Activated CD4-positive, alpha-beta T cell treated with anti-CD3 and anti-CD28 coated beads for 1 hour (primary cell): Measurements from ENCODE around the gene OLFM2.
"Not testable (repeated sequence)": the region's sequence is repeated elsewhere in the genome, so short reads cannot be mapped to it uniquely, and the experiment has no call there.

Experiments used
- DNase-seq: peaks from one replicate; pipeline ENCODE4 v3.0.0-alpha.2; 2020

The OLFM2 gene

GRCh38 chr19:9941671-9942070 is 5.4 kb upstream of the OLFM2 start:
- no peak for DNase-seq

DNA sequence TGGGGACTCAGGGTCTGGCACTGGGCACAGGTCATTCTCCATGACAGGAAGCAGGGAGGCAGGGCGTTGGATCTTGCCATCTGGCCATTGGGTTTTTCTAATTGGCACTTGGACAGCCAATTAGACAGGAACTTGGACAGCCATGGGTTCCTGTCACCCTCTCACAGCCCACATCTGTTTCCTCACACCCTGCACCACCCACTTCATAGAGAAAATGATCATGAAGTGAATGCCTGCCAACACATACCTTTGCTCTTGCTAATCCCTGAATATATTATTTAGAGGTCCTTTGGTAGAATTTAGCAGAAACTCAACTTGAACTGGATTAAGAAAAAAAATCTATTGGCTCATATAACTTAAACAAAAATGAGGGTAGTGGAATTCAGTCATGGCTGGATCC is 4.9 kb upstream of the OLFM2 start:
- no peak for DNase-seq

DNA sequence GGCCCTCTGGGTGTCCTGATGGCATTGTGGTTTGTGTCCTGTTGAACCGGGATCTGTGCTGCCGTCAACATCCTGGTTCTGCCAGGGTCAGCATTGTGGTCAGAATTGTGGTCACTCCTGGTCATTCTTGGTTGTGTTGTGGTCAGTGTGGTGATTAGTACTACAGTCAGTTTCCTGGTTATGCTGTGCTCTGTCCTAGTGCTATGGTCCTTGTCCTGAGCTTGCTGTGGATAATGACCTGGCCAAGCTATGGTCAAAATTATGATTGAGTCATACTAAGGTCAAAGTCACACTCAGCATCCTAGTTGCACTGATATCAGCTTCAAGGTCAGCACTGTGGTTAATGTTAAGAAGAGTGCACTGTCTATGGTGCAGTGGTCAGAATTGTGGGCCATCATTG is 4.5 kb upstream of the OLFM2 start:
- no peak for DNase-seq

DNA sequence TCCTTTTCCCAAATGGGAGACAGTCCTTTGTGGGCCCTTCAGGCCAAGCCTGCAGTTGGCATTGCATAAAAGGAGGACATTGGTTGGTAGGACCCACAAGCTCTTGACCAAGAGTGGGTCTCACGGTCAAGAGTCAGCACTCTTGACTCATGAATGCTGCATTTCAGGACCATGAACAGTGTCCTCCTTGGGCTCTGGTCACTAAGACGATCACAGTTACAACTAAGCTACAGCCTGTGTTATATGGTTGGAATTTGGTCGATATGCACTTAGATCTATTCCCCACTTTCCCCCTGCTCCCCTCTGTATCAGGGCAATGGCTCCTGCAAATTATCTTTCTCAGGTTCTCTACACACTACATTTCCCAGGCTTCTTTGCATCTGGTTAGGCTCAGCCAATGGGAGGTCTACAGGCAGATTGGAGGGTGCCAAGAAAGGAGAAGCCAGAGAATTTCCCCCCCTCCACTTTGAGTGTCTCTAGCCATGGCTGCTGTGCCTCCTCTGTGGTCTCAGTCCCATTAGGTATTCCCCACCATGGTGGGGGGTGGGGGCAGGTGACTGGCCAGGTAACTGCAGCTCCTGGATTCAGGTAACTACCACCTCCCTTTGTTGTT is 3.1 kb upstream of the OLFM2 start:
- no peak for DNase-seq

DNA sequence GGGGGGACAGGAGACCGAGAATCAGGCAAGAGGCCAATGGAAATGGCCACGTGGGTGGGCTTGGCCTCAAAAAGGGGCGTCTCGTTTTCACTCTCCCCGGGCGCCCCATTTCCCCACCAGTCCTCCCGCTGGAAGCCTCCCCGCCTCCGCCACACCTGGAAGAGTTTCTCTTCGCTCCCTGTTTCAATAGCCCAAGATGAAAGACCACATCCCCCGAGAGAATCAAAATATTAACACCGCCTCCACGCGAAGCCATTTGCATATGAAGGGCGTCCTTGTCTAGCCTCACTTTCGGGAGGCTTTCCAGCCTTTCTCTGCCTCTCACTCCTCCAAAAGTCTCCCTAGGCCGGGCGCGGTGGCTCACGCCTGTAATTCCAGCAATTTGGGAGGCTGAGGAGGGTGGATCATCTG is 691 bp upstream of the OLFM2 start:
- no peak for DNase-seq

DNA sequence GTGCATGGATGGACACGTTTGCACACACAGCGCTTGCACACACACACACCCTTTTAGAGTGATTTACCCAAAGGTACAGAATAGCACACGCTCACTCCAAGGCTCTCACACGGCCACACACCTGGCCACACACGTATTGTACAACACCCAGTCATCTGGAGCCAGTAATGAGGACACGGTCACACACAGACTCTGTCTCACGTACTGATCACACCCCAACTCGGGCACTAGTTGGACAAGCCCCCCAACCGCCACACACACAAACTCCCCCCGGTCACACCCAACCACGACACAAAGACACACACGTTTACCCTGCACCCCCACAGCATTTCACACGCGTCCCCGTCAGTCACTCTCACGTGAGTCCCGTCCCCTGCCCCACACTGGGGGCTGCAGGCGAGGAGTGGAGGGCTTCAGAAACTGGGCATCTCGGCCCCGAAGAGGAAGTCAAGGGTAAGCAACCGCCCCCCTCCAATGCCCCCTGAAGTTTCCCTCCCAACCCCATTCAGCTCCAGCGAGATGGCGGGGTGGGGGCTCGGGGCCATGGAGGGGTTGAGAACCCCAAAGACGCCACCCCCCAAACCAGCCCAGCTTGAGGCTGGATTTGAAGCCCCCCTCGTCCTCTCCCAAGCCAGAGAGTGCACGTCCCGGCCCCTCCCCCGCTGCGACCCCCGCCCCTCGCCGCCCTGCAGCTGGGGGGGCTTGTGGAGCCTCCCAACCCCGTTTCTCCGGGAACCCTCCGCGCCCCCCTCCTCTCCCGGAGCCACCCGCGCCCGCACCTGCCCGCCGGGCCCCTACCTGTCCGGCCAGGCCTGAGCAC is 599 bp downstream of the OLFM2 start:
- DNase-seq = no peak

DNA sequence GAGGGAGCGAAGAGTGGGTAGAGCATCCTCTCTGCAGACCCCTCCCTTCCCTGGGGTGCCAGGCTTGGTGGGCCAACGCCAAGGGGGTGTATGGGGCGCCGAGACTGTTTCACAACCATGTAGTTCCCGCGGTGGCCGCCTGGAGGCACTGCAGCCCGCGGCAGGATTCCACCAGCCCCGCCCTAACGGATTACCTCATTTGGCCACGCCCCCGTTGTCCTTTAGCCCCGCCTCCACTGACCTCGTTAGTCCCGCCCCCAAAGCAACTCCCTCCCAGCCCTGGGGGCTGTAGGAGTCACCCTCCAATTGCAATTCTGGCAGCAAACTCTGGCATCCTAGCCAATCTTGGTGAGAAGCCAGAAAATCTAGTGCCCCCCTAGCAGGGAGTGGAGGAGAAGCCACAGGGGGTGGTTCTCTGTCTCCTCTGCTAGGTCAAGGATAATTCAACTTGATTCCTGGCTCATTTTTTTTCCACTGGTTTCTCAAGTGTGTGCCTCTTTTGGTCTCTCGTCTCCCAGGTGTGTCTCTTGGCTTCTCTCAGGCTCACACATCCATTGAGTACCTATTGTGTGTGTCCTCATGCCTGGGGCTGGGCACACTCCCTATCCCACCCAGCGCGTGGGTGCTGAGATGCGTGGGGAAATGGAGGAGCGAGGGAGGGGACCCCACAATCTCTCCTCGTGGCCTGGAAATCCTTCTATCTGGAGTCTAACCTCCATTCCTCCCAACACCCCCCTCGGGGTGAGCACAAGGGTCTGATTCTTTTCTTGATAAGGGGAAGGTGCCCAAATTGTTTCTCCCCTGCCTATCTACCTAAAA is 2.0 kb downstream of the OLFM2 start:
- DNase-seq = peak; percentile 71

DNA sequence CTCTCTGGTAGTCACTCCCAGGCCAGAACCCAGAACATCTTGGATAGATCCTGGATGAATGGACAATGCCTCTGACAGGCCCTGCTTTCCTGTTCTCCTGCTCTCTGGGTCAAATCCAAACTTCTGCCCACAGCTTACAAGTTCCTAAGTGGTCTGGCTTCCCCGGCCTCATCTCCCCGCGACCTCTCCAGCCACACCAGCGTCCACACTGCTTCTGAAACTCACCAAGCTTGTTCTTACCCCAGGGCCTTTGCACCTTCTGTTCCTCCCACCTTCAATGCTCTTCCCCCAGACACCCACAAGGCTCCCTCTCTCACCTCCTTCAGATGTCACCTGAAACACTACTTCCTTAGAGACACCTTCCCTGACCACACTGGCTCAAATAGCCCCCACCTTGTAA is 3.5 kb downstream of the OLFM2 start:
- no peak for DNase-seq

- no peak for DNase-seq
Measured at GRCh38 chr19:9931629-9932028, 4.7 kb downstream of the OLFM2 start.

- no peak for DNase-seq
Measured at GRCh38 chr19:9923440-9923839, 12.9 kb downstream of the OLFM2 start.

- not testable (repeated sequence) for DNase-seq
Measured at GRCh38 chr19:9922782-9923379, 13.4 kb downstream of the OLFM2 start.

- DNase-seq = no peak
Measured at GRCh38 chr19:9917321-9917720, 19.0 kb downstream of the OLFM2 start.

DNA sequence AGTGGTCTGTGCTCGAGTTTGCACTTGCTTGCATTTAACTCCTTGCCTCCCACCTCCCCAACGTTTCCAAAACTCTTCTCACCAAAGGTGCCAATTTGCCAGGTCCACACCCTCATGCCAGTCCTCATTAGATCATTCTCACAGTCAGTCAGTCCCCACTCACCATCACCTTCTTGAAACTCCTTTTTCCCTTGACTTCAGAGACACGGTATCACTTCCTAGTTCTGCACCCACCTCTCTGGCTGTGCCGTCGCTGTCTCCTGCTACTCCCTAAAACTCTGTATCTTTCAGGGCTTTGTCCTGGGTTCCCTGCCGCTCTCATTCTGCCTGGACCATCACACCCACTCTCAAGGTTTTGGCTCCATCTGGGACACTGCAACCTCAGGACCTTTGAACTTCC is 19.6 kb downstream of the OLFM2 start:
- no peak for DNase-seq

GRCh38 chr19:9914315-9915207 is 21.8 kb downstream of the OLFM2 start:
- DNase-seq = peak; percentile 78

- no peak for DNase-seq
Measured at GRCh38 chr19:9914001-9914314, 22.4 kb downstream of the OLFM2 start.

- DNase-seq = no peak
Measured at GRCh38 chr19:9913237-9914000, 22.9 kb downstream of the OLFM2 start.

DNA sequence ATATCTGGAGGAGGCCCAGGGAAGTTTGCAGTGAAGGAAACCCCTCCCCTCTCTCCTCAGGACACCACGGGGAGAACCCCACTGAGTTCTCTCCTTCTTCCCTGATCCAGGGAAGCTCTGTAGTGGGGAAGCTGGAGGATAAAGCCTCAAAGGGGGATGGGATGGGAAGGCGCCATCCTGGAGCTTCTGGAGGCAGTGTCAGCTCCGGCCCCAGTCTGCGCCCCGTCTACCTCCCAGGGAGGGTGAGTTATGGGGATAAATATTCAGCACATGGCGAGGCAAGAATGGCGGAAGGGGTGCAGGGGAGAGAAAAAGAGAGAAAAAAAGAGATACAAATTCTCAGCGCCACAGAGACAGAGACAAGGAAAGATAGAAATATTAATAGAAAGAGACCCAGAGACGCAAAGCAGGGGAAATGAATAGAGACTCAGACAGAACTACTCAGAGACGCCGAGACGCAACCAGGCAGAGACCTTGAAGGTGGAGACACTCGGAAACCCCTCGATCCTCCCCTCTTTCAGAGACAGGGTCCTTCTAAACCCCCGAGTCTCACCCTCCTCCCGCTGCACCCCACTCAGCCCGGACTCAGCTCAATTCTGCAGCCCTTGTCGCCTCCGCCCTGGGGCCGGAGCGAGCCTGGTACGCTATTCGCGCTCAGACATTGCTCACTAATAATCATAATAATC is 23.6 kb downstream of the OLFM2 start:
- no peak for DNase-seq

- DNase-seq = no peak
Measured at GRCh38 chr19:9911524-9912185, 24.7 kb downstream of the OLFM2 start.

GRCh38 chr19:9910625-9911024 is 25.7 kb downstream of the OLFM2 start:
- DNase-seq = no peak

DNA sequence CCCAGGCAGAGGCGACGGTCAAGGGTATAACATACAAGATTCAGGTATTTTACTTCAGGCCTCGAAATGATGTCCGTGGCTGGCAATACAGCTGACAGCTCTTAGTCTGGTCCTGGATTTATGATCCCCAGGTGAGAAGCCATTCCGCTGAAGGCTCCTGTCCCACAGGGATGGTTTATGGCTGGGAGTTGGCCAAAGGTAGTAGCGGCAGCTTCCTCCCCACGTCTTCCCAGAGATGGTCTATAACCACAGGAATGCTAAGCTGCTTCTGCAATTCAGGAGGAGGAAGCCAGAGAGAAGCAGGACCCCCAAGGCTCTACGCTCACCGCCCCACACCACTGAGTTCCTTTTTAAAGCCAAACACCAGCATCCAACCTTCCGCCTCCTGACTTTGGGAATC is 27.1 kb downstream of the OLFM2 start:
- no peak for DNase-seq
